Thyroid gland (tissue), 4 donors: ENCODE results near the gene ARL16. TPM values are rescaled to one million over a fixed set of nuclear protein-coding genes. Genes with fewer than 3 reads are reported as not detected.

Source experiments
- DNase-seq, 2 donors: peaks; one replicate each; pipeline ENCODE4 v3.0.0-alpha.2; 2019
- H3K27ac ChIP-seq, 3 donors: fragments of 200-600 bp; sonication (generic); 1 replicate in 2 of 3; 2 replicates in 1 of 3; pipeline ENCODE4 v1.5.1; 2016 to 2019; ENCODE audit warnings: mild to moderate bottlenecking in 1 of 3, moderate library complexity in 1 of 3
- H3K27me3 ChIP-seq: fragments of 200-600 bp; sonication (generic); one replicate; pipeline ENCODE4 v1.5.1; 2019
- H3K36me3 ChIP-seq, 2 donors: fragments of 200-600 bp; sonication (generic); one replicate each; pipeline ENCODE4 v1.5.1; 2016 to 2019
- H3K4me1 ChIP-seq, 2 donors: fragments of 200-600 bp; sonication (generic); one replicate each; pipeline ENCODE4 v1.5.1; 2017 to 2019
- H3K4me3 ChIP-seq, 3 donors: fragments of 200-600 bp; sonication (generic); replicated peaks in 1 of 3; 1 replicate in 2 of 3; 2 replicates in 1 of 3; pipeline ENCODE4 v1.5.1; 2016; ENCODE audit warnings: mild to moderate bottlenecking in 1 of 3
- H3K9me3 ChIP-seq: fragments of 200-600 bp; sonication (generic); one replicate; pipeline ENCODE4 v1.5.1; 2017
- POLR2A ChIP-seq, 2 donors: fragments of 450-650 bp; IDR thresholded peaks; one replicate each; pipeline ENCODE4 v1.6.1; 2017; ENCODE audit warnings: antibody characterized with exemption in 2 of 2, mild to moderate bottlenecking in 2 of 2, moderate library complexity in 1 of 2
- WGBS, 2 donors: methylation state at CpG; one replicate each; pipeline ENCODE4 v1.1.5; 2017; 5-methylcytosine and 5-hydroxymethylcytosine counted together
- intact Hi-C: fragments of 100-400 bp; cut with DNase I; formaldehyde crosslinking; loops from one replicate; pipeline ENCODE4 v1.15.1; 2023
- total RNA-seq, 4 donors: library from RNA; depleted of rRNA; stranded (reverse); fragments of >200 nt; gene quantifications; one replicate each; pipeline ENCODE4 v1.2.3, GENCODE V29; 2016
- TF ChIP-seq, protein P1 (sequence below), 6 experiments: fragments of 200-600 bp in 3 of 6; fragments of 450-650 bp in 3 of 6; sonication (generic) in 3 of 6; IDR thresholded peaks; one replicate each; pipeline ENCODE4 v1.5.1; 2016 to 2019; ENCODE audit warnings: antibody characterized with exemption in 6 of 6, mild to moderate bottlenecking in 2 of 6, inconsistent platforms in 1 of 6, moderate library complexity in 1 of 6

ARL16 gene
- total RNA-seq, 4 donors from 2014 or later, result 29.7 to 46.5 (median 37.2) TPM

- Histone ChIP-seq H3K36me3 (peaks cover 15 to 26% of the 10 kb centered on the region in 2 donors), H3K27ac (no peak overlapping the region), H3K4me3 (no peak overlapping the region), H3K9me3 (no peaks in the 10 kb centered on the region), H3K27me3 (no peaks in the 10 kb centered on the region), H3K4me1 (peaks cover 0 to 10% of the 10 kb centered on the region in 2 donors)
- 92 to 93% methylated on average over 17 of the region's 18 CpGs for WGBS, 2 donors
- intact Hi-C loops, result no loop called here
- TF ChIP-seq, protein P1, sequence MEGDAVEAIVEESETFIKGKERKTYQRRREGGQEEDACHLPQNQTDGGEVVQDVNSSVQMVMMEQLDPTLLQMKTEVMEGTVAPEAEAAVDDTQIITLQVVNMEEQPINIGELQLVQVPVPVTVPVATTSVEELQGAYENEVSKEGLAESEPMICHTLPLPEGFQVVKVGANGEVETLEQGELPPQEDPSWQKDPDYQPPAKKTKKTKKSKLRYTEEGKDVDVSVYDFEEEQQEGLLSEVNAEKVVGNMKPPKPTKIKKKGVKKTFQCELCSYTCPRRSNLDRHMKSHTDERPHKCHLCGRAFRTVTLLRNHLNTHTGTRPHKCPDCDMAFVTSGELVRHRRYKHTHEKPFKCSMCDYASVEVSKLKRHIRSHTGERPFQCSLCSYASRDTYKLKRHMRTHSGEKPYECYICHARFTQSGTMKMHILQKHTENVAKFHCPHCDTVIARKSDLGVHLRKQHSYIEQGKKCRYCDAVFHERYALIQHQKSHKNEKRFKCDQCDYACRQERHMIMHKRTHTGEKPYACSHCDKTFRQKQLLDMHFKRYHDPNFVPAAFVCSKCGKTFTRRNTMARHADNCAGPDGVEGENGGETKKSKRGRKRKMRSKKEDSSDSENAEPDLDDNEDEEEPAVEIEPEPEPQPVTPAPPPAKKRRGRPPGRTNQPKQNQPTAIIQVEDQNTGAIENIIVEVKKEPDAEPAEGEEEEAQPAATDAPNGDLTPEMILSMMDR (IDR thresholded peaks at IDR 0.05), result no peak
- TF ChIP-seq POLR2A (IDR thresholded peaks at IDR 0.05), result no peak
- no peak for DNase-seq
Observed at GRCh38 chr17:81672504-81672903, 11.1 kb downstream of the ARL16 start.

DNA sequence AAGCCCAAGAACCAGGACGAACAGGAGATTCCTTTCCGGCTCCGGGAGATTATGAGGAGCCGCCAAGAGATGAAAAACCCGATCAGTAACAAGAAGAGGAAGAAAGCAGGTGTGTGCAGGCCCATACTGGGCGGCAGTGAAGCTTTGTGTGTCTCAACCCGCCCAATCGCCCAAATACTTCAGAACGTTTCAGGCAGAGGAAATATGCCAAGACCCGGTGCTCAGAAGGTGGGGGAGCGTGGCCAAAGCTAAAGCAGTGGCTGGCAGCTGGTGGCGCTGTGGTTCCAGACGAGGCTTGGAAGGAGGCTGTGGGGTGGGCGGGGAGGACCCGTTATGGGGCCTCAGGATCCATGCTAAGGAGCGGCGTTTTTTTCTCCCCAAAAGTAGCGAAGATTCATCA, 15.8 kb downstream of the ARL16 start:
- Histone ChIP-seq H3K4me3 (no peak overlapping the region), H3K27ac (no peak overlapping the region), H3K27me3 (no peaks in the 10 kb centered on the region), H3K4me1 (peaks cover 16 to 23% of the 10 kb centered on the region in 2 donors), H3K9me3 (no peaks in the 10 kb centered on the region), H3K36me3 (peaks cover 12 to 16% of the 10 kb centered on the region in 2 donors)
- no peak for DNase-seq
- intact Hi-C loops, result no loop called here
- 82 to 86% methylated on average over 18 of the region's 18 CpGs for WGBS, 2 donors
- TF ChIP-seq, protein P1 (IDR thresholded peaks at IDR 0.05), result no peak
- no peak for TF ChIP-seq POLR2A (IDR thresholded peaks at IDR 0.05)

DNA sequence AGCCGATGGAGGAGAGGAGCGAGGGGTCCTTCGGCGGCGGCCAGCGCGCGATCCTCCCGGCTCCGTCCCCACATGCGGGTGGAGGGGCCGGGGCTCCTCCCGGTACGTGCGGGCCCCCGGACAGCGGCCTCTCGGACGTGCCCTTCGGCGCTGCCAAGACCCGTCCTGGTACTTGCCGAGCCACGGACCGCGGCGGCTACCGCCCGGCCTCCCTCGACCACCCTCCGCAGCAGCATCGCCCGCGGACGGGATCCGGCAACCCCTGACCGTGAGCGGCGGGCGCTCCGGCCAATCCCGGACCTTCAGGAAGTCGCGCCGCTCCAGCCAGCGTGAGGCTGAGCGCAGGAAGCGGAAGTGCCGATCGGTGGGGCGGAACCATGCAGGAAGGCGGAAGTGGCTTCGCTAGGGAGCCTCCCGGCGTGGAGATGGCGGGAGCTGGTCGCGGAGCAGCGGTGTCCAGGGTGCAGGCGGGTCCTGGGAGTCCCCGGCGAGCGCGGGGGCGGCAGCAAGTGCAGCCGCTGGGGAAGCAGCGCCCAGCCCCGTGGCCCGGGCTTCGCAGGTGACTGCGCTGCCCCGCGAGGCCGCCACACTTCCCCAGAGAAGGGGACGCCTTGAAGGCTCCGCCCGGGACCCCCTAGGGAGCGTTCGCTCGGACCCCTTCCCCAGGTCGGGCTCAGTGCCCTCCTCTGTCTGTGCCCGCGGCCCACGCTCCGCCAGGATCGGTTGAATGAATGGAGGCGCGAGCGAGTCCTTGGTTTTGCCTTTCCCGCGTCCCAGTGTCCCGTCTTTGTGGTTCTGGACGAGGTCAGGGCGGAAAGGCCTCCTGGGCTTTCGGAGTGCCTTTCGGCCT, 17.0 kb downstream of the ARL16 start, which contains the start of the genes CCDC137 and OXLD1:
CCDC137 (plus strand) TSS at position 396 of the 850 bp plus-strand sequence; CDS start at position 426, 30 bp downstream.
OXLD1 (minus strand) TSS at position 264 of the 850 bp plus-strand sequence; CDS start at position 236, 28 bp downstream.
- DNase-seq, result peak; percentile 95 to 96
- intact Hi-C loops, result no loop called here
- peak within 1 kb of the TSS; percentile 55 to 100 (median 99) for H3K4me3 ChIP-seq
- H3K4me1 ChIP-seq, result peaks cover 16 to 23% of the 10 kb centered on the region in 2 donors
- 0% methylated on average over 12 to 24 of the region's 96 CpGs for WGBS, 2 donors
- peaks cover 2 to 4% of the 10 kb centered on the region in 2 donors for H3K36me3 ChIP-seq
- H3K27ac ChIP-seq, result peak within 1 kb of the TSS; percentile 42 to 78 (median 54)
- H3K9me3 ChIP-seq, result no peaks in the 10 kb centered on the region
- no peaks in the 10 kb centered on the region for H3K27me3 ChIP-seq
- peak in 1 of 2 donors; percentile 80 for TF ChIP-seq POLR2A (IDR thresholded peaks at IDR 0.05)
- TF ChIP-seq, protein P1 (IDR thresholded peaks at IDR 0.05), result no peak

- peak overlapping the region; percentile 42 to 78 (median 54) for H3K27ac ChIP-seq
- intact Hi-C loops, result no loop called here
- H3K27me3 ChIP-seq, result no peaks in the 10 kb centered on the region
- WGBS, 2 donors, result 0% methylated on average over 6 to 12 of the region's 16 CpGs
- peak overlapping the region; percentile 55 to 100 (median 99) for H3K4me3 ChIP-seq
- no peaks in the 10 kb centered on the region for H3K36me3 ChIP-seq
- peaks cover 16 to 23% of the 10 kb centered on the region in 2 donors for H3K4me1 ChIP-seq
- TF ChIP-seq, protein P1 (IDR thresholded peaks at IDR 0.05), result no peak
- TF ChIP-seq POLR2A (IDR thresholded peaks at IDR 0.05), result no peak
- DNase-seq, result peak in 1 of 2 donors; percentile 8
- H3K9me3 ChIP-seq, result no peaks in the 10 kb centered on the region
Observed at GRCh38 chr17:81666092-81666341, 17.6 kb downstream of the ARL16 start.
